ENCODE measurements around the gene SEMA6B.

The SEMA6B gene

DNA sequence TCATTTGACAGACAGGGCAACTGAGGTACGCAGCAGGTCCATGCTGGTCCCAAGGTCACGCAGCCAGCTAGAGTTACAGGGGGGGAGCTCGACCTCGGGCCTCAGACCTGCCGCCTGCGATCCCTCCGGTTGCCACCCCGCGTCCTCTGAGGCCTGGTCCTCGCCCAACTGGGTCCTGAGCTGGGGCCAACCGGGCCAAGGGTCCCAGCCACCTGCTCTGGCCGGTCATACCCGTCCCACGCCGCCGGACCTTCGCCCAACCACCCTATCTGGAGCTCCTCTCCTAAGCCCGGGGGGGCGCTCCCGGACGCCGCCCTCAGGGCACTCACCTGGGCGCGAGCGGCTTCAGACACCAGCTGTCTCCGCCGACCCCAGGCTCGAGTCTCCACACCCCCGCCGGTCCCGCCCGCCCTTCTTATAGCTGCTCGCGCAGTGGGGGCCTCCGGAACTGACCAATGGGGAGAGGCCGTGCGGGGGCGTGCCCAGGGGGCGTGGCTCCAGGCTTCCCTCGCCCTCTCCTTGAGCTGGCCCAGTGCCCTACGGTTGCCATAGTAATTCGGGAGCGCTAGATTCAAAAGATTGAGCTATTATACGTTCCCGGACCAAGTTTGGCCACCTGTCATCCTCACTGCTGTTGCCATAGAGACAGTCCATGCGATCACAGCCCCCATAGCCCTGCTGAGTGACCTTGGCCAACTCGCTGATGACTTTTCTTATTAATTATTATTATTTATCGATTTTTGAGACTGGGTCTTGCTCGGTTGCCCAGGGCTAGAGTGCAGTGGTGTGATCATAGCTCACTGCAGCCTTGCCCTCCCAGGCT is 24.4 kb downstream of the SEMA6B start, which contains the start of gene PLIN5:
PLIN5 (minus strand) TSS at position 389 of the 823 bp plus-strand sequence. CDS start 1,150 bp downstream, outside the sequence.
- Histone ChIP-seq H3K4me1 (ENCODE audit: low read depth, poor library complexity, severe bottlenecking) (peaks cover 4% of the 10 kb centered on the region), H3K4me2 (no peak within 1 kb of the TSS), H3K79me2 (ENCODE audit: insufficient read depth, low read depth) (no peaks in the 10 kb centered on the region), H2AFZ (ENCODE audit: low read depth) (no peak within 1 kb of the TSS), H3K4me3 (IDR thresholded peaks at IDR 0.05; ENCODE audit: insufficient read depth, low read depth, low read length) (no peak within 1 kb of the TSS), H3K27me3 (ENCODE audit: insufficient read depth, low read depth) (peaks cover 98% of the 10 kb centered on the region), H3K27ac (no peak within 1 kb of the TSS), H3K9ac (no peak within 1 kb of the TSS), H3K36me3 (ENCODE audit: insufficient read depth) (no peaks in the 10 kb centered on the region), H4K20me1 (ENCODE audit: insufficient read depth) (no peaks in the 10 kb centered on the region)
- TF ChIP-seq, protein P1, sequence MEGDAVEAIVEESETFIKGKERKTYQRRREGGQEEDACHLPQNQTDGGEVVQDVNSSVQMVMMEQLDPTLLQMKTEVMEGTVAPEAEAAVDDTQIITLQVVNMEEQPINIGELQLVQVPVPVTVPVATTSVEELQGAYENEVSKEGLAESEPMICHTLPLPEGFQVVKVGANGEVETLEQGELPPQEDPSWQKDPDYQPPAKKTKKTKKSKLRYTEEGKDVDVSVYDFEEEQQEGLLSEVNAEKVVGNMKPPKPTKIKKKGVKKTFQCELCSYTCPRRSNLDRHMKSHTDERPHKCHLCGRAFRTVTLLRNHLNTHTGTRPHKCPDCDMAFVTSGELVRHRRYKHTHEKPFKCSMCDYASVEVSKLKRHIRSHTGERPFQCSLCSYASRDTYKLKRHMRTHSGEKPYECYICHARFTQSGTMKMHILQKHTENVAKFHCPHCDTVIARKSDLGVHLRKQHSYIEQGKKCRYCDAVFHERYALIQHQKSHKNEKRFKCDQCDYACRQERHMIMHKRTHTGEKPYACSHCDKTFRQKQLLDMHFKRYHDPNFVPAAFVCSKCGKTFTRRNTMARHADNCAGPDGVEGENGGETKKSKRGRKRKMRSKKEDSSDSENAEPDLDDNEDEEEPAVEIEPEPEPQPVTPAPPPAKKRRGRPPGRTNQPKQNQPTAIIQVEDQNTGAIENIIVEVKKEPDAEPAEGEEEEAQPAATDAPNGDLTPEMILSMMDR (conservative IDR thresholded peaks at IDR 0.05; ENCODE audit: low read depth, low read length) = no peak

DNA sequence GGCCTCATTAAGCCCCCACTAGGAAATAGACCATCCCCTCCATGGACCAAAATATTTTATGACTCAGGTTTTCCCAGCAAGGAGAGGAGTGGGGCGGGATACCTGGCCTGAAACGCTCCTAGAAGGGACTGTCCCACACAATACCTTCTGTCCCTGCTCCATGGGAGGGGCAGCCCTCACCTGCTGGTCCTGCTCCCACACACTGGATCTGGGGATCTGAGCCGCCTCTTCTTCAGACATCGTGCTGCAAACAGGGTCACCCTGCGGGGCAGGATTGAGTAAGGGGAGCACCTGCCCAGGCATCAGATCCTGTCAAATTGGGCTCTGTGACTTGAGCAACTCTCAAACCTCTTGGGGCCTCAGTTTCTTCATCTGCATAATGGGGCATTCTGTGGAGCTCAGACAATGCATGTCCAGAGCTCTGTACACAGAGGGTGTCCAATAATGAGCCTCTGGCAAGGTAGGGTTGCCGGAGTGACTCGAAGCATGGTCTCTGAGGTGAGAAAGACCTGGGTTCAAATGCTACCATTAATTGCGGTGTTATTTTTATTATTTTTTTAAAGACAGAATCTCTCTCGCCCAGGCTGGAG is 25.6 kb downstream of the SEMA6B start:
- H3K27me3 ChIP-seq (ENCODE audit: insufficient read depth, low read depth) = peaks cover 93% of the 10 kb centered on the region
- no peak overlapping the region for H3K4me2 ChIP-seq
- H3K9ac ChIP-seq = no peak overlapping the region
- TF ChIP-seq, protein P1 (conservative IDR thresholded peaks at IDR 0.05; ENCODE audit: low read depth, low read length) = no peak
- H3K36me3 ChIP-seq (ENCODE audit: insufficient read depth) = no peaks in the 10 kb centered on the region
- no peaks in the 10 kb centered on the region for H4K20me1 ChIP-seq (ENCODE audit: insufficient read depth)
- no peak overlapping the region for H3K4me3 ChIP-seq (IDR thresholded peaks at IDR 0.05; ENCODE audit: insufficient read depth, low read depth, low read length)
- no peak overlapping the region for H3K27ac ChIP-seq
- H3K79me2 ChIP-seq (ENCODE audit: insufficient read depth, low read depth) = no peaks in the 10 kb centered on the region
- H2AFZ ChIP-seq (ENCODE audit: low read depth) = no peak overlapping the region
- H3K4me1 ChIP-seq (ENCODE audit: low read depth, poor library complexity, severe bottlenecking) = no peaks in the 10 kb centered on the region

DNA sequence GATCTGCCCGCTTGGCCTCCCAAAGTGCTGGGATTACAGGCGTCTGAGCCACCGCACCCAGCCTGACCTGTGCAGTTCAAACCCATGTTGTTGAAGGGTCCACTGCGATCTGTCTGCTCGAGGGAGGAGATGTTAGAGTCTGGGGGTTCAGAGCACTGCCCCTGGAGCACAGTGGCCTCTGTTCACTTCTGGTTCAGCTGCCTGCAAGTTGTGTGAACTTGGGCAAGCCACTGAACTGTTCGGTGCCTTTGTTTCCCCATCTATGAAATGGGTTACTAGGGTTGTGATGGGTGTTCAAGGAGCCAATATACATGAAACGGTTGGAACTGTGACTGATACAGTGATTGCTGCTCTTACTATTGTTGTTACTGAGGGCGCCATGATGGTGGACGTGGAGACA is 26.1 kb downstream of the SEMA6B start:
- Histone ChIP-seq H3K79me2 (ENCODE audit: insufficient read depth, low read depth) (no peaks in the 10 kb centered on the region), H3K4me2 (no peak overlapping the region), H4K20me1 (ENCODE audit: insufficient read depth) (no peaks in the 10 kb centered on the region), H3K9ac (no peak overlapping the region), H3K4me3 (IDR thresholded peaks at IDR 0.05; ENCODE audit: insufficient read depth, low read depth, low read length) (no peak overlapping the region), H3K36me3 (ENCODE audit: insufficient read depth) (no peaks in the 10 kb centered on the region), H3K27ac (no peak overlapping the region), H3K4me1 (ENCODE audit: low read depth, poor library complexity, severe bottlenecking) (no peaks in the 10 kb centered on the region), H3K27me3 (ENCODE audit: insufficient read depth, low read depth) (peaks cover 88% of the 10 kb centered on the region), H2AFZ (ENCODE audit: low read depth) (no peak overlapping the region)
- TF ChIP-seq, protein P1 (conservative IDR thresholded peaks at IDR 0.05; ENCODE audit: low read depth, low read length) = no peak

DNA sequence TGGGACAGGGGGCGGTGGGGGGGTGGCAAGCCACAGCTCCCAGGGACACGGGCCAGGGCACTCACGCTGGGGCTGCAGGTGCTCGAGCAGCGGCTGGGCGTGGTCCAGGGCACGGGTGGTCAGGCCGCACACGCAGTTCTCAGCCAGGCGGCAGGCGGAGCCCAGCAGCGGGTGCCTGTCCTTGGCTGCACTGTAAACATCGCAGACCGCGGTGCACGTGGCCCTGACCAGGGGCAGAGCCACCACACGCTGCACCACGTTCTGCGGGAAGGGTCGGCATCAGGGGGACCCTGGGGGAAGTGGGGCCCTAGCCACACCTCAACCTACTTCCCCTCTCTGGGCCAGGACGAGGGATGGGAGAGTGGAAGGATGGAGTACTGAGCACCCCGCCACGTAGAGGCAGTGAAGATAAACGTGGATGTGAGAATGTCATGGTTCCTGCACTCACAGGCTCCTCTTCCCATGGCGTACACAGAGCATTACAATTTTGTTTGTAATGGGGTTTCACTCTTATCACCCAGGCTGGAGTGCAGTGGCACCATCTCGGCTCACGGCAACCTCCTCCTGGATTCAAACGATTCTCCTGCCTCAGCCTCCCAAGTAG is 27.8 kb downstream of the SEMA6B start:
- Histone ChIP-seq H3K9ac (no peak overlapping the region), H3K27me3 (ENCODE audit: insufficient read depth, low read depth) (peaks cover 82% of the 10 kb centered on the region), H3K36me3 (ENCODE audit: insufficient read depth) (no peaks in the 10 kb centered on the region), H3K27ac (no peak overlapping the region), H3K4me2 (no peak overlapping the region), H3K4me3 (IDR thresholded peaks at IDR 0.05; ENCODE audit: insufficient read depth, low read depth, low read length) (no peak overlapping the region), H3K4me1 (ENCODE audit: low read depth, poor library complexity, severe bottlenecking) (no peaks in the 10 kb centered on the region), H3K79me2 (ENCODE audit: insufficient read depth, low read depth) (no peaks in the 10 kb centered on the region), H2AFZ (ENCODE audit: low read depth) (no peak overlapping the region), H4K20me1 (ENCODE audit: insufficient read depth) (no peaks in the 10 kb centered on the region)
- TF ChIP-seq, protein P1 (conservative IDR thresholded peaks at IDR 0.05; ENCODE audit: low read depth, low read length) = no peak
